Osteocyte (in vitro differentiated cells): Measurements from ENCODE around the gene WNT3A. TPM values are rescaled to one million over a fixed set of nuclear protein-coding genes. Genes with fewer than 3 reads are reported as not detected.
"Not testable (repeated sequence)": the region's sequence is repeated elsewhere in the genome, so short reads cannot be mapped to it uniquely, and the experiment has no call there.

Experiments
- DNase-seq: peaks from one replicate; pipeline ENCODE4 v3.0.0; 2021; ENCODE audit warnings: mixed read lengths; ENCODE audit not compliant: unreplicated experiment; ENCODE audit errors: extremely low spot score
- H3K27ac Mint-ChIP-seq: one replicate; pipeline ENCODE4 v1.8.0; 2021; ENCODE audit warnings: mild to moderate bottlenecking, mixed read lengths; ENCODE audit not compliant: unreplicated experiment
- H3K27me3 Mint-ChIP-seq: one replicate; pipeline ENCODE4 v1.8.0; 2021; ENCODE audit warnings: mixed read lengths; ENCODE audit not compliant: unreplicated experiment
- H3K36me3 Mint-ChIP-seq: one replicate; pipeline ENCODE4 v1.8.0; 2021; ENCODE audit warnings: mixed read lengths; ENCODE audit not compliant: unreplicated experiment
- H3K4me1 Mint-ChIP-seq: one replicate; pipeline ENCODE4 v1.8.0; 2021; ENCODE audit warnings: mixed read lengths; ENCODE audit not compliant: unreplicated experiment
- H3K4me3 Mint-ChIP-seq: one replicate; pipeline ENCODE4 v1.8.0; 2021; ENCODE audit warnings: mild to moderate bottlenecking, moderate library complexity, mixed read lengths; ENCODE audit not compliant: unreplicated experiment
- H3K9me3 Mint-ChIP-seq: one replicate; pipeline ENCODE4 v1.8.0; 2021; ENCODE audit warnings: mixed read lengths; ENCODE audit not compliant: unreplicated experiment
- CTCF ChIP-seq: fragments of 200-600 bp; sonication (generic); IDR thresholded peaks from 2 replicates; pipeline ENCODE4 v1.5.0; 2021; ENCODE audit warnings: antibody characterized with exemption, mild to moderate bottlenecking, moderate library complexity
- total RNA-seq: library from RNA; stranded (reverse); gene quantifications from 2 replicates; pipeline ENCODE4 v1.2.1, GENCODE V29; 2021

The WNT3A gene
- total RNA-seq, 1 donor from 2014 or later = not detected

- peaks cover 7% of the 10 kb centered on the region for H3K27me3 Mint-ChIP-seq
- no peak for DNase-seq
These were observed 9.3 kb downstream of the WNT3A start for GRCh38 chr1:228016181-228016510.

GRCh38 chr1:228016653-228017355 lies 10.0 kb downstream of the WNT3A start:
- peaks cover under 1% of the 10 kb centered on the region for H3K27me3 Mint-ChIP-seq
- H3K36me3 Mint-ChIP-seq = no peaks in the 10 kb centered on the region
- DNase-seq = no peak
- no peak for TF ChIP-seq CTCF
- no peak overlapping the region for H3K27ac Mint-ChIP-seq
- no peak overlapping the region for H3K4me3 Mint-ChIP-seq
- H3K9me3 Mint-ChIP-seq = no peaks in the 10 kb centered on the region
- peaks cover 6% of the 10 kb centered on the region for H3K4me1 Mint-ChIP-seq

More at GRCh38 chr1:228016181-228016510, 9.3 kb downstream of the WNT3A start:
- H3K9me3 Mint-ChIP-seq = no peaks in the 10 kb centered on the region
- no peak for TF ChIP-seq CTCF
- H3K36me3 Mint-ChIP-seq = no peaks in the 10 kb centered on the region
- H3K4me3 Mint-ChIP-seq = no peak overlapping the region
- no peak overlapping the region for H3K27ac Mint-ChIP-seq
- peaks cover 6% of the 10 kb centered on the region for H3K4me1 Mint-ChIP-seq

DNA sequence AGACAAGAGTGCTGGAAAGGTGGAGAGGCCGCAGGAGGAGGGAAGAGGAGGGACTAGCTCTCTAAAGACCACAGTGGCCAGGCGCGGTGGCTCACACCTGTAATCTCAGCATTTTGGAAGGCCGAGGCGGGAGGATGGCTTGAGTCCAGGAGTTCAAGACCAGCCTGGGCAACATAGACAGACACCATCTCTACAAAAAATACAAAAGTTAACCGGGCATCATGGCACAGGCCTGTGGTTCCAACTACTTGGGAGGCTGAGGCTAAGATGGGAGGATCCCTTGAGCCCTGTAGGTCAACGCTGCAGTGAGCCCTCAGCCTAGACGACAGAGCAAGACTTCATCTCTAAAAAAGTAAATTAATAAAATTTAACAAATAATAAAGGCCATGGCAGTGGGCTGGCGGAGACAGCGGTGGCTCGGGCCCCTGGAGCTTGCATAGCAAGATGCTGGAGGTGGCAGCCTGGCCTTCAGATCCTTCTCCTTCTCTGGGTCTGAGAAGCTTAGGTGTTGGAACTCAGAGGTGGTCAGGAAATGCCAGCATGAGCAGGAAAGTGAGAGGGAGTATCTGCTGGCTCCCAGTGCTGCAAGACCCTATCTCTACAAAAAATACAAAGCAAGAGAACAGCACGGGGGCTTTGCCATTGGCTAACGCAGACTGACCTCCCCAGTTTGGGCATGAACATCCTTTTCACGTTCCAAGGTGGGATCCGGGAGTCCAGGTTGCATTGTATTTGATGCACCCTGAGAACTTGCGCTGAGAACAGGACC lies 10.7 kb downstream of the WNT3A start:
- Mint-ChIP-seq H3K27me3 (no peaks in the 10 kb centered on the region), H3K27ac (no peak overlapping the region), H3K4me1 (peaks cover 6% of the 10 kb centered on the region), H3K4me3 (no peak overlapping the region), H3K36me3 (no peaks in the 10 kb centered on the region), H3K9me3 (no peaks in the 10 kb centered on the region)
- DNase-seq = no peak
- no peak for TF ChIP-seq CTCF

DNA sequence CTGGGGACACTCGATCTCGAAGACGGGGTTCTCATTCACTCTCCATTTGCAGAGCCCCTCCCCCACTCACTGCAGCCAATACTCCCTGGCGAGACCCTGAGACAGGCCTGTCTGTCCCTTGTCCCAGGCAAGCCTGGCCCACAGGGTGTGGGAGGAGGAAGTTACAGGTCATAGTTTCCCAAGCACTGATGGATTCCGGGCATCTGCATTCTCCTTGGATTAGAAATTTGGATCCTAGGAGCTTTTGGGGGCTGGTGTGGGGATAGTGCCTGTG lies 11.3 kb downstream of the WNT3A start:
- peaks cover 6% of the 10 kb centered on the region for H3K4me1 Mint-ChIP-seq
- H3K9me3 Mint-ChIP-seq = no peaks in the 10 kb centered on the region
- no peak for DNase-seq
- no peak for TF ChIP-seq CTCF
- H3K4me3 Mint-ChIP-seq = no peak overlapping the region
- H3K27me3 Mint-ChIP-seq = peaks cover 2% of the 10 kb centered on the region
- no peaks in the 10 kb centered on the region for H3K36me3 Mint-ChIP-seq
- H3K27ac Mint-ChIP-seq = no peak overlapping the region

DNA sequence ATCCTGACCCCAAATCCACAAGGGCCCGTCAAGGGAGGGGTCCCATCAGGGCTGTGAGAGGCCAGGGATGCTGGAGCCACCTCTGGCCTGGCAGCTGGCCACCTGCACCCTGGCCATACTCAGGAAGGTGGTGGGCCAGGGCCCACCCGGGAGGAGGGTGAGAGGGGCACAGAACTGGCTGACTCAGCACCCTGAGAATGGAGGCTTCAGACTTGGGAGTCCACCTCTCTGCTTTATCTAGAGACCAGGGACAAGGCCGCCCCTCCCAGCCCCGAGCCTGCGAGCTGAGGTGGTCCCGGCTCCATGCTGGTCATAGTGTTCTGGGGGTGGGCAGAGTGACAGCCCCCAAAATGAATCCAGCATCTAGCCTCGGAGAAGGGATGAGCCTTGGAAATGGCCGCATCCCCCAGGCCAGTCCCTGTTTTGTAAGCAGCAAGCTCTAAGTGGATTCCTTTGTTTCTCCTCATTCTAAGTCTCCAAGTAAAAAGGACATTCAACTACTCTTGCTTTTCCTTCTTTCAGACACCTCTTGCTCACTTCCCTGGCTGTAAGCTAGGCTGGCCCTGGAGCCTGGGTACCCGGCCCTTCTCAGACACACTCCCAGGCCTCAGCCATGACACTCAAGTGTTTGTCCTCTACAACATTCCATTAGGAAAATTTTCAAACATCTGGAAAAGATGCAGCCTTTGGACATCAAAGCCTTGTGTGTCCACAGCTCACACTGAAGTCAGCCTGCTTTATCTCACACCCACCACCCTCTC lies 12.3 kb downstream of the WNT3A start:
- Mint-ChIP-seq H3K9me3 (no peaks in the 10 kb centered on the region), H3K36me3 (no peaks in the 10 kb centered on the region), H3K4me3 (no peak overlapping the region), H3K27me3 (peaks cover 11% of the 10 kb centered on the region), H3K4me1 (peaks cover 6% of the 10 kb centered on the region), H3K27ac (no peak overlapping the region)
- DNase-seq = no peak
- no peak for TF ChIP-seq CTCF

- not testable (repeated sequence) for H3K4me1 Mint-ChIP-seq, H3K4me3 Mint-ChIP-seq, H3K36me3 Mint-ChIP-seq, H3K27ac Mint-ChIP-seq, DNase-seq, H3K9me3 Mint-ChIP-seq
- H3K27me3 Mint-ChIP-seq = peaks cover 16% of the 10 kb centered on the region
These were observed 12.9 kb downstream of the WNT3A start for GRCh38 chr1:228019722-228020083.
